GM18520 (cell line): ENCODE measurements around the gene LRP2.
"Not testable (repeated sequence)": the region's sequence is repeated elsewhere in the genome, so short reads cannot be mapped to it uniquely, and the experiment has no call there.

Source experiments
- ATAC-seq: cut with Tn5 transposase; IDR thresholded peaks from one replicate; pipeline ENCODE4 v1.9.1; 2021; ENCODE audit not compliant: unreplicated experiment

Gene LRP2

DNA sequence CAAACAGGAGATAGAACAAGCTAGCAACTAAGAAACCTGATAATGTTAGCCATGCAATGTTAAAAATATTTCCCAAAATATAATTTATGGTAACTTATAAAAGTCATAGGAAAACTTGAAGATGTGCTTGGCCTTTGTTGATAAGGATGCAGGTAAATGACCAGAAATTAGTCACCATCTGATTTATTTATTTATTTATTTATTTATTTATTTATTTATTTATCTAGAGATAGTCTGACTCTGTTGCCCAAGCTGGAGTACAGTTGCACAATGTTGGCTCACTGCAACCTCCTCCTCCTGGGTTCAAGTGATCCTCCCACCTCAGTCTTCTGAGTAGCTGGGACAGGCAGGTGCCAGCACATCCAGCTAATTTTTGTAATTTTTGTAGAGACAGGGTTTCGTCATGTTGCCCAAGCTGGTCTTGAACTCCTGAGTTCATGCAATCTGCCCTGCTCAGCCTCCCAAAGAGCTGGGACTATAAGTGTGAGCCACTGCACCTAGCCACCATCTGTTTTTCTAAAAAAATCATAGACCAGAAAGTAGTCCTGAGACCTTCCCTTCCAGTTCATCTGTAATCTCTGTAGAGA, 183.4 kb downstream of the LRP2 start:
- ATAC-seq, result no peak

DNA sequence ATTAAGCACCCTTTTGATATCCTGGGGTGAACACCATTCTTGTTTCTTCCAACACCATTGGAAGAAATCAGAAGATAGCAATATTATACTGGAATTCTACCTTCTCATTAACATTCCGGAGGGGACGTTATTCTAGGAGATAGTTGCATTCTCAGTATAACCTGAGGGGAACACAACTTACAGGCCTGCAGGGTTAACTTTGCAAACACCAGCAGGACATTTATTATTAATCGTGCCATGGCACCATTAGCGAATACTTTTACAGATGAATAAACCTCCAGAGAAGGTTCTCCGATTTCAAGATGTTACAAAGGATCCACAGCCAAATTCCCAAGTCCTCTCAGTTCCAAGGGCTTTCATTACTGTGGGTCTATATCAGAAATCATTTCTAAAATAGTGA, 184.0 kb downstream of the LRP2 start:
- no peak for ATAC-seq

DNA sequence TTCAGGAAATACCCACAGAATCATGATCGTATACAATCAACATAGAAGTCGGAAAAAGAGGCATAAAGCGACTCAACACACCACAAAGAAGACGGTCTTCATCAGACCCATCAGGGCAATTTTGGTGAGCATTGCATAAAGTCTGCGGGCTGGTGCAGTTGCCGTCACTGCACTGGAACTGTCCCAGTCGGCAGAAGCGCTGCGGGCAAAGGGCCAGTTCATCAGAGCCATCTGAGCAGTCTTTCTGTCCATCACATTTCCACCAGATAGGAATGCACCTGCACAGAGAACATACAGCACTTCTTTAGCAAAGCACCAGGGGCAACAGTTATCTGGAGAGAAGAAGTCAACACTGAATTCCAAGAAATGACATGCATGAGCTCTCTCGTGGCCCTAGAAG, 187.2 kb downstream of the LRP2 start:
- ATAC-seq, result no peak

DNA sequence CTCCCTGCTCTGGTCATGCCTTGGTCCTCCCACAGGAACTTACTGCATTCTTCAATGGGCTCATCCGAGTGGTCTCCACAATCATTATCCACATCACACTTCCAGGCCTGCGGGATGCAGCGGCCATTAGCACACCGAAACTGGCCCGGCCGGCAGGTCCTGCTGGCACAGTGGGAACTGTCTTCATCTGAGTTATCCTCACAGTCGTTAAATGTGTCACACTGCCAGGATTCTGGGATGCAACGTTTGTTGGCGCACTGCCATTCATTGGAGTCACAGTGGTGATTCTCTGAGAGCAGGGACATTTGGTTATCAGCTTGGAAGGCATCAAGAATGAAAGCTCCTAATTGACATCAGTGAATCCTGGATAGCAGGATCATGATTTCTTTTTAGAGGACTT, 188.5 kb downstream of the LRP2 start:
- no peak for ATAC-seq

DNA sequence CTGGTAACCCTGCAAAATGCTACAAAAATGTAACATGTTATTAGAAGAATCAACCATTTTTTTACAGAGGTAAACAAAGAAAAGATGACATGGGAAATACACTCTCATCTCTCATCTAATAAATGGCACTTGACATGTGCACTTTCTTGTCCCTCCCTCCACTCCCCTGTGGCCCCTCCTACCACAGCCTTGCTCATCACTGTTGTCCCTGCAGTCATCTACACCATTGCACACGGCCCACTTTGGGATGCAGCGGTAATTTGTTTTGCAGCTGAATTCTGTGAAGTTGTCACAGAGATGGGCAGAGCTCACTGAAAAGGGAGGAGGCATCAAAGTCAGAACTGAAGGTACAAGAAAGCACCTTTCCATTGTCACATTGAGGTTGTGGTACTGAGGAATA, 189.4 kb downstream of the LRP2 start:
- ATAC-seq, result no peak

DNA sequence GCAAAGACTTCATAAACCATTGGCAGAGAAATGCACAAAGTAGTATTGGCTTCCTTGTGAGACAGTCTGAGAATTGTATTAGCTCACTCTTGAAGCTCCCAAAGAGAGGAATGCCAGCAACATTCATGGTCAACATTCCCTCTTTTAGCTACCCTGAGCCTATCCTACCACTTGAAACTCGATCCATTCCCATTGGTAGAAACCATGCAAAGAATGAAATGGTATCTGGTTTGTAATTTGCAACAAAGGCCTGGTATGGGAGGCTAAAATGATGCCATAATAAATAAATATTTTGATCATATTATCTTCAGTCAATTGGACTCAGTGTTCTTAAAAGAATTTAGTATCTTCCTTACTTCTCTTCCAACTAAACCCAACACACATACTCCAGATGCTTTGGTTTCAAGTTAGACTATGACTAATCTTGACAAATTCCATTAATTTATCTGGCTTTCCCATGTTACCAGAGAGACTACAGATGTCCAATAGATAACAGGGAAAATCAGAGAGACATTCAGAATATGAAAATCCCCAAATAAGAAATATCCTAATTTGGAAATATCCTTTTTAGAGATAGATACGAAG, 190.1 kb downstream of the LRP2 start:
- ATAC-seq, result no peak

DNA sequence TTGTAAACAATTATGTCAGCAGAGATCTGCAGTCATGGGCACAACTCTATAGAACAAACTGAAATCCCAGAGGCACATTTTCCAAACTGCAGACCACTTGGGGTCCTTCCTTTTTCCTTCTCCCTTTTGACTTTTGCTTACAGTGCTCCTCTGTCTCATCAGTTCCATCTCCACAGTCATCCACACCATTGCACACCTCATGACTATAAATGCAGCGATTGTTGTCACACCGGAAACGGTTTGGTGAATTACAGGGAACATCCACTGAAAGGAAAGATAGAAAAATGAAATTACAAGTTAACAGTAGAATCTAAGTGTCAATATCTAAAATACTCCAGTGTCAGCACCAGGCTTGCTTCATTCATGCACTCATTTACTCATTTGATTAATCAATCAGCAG, 196.5 kb downstream of the LRP2 start:
- no peak for ATAC-seq

DNA sequence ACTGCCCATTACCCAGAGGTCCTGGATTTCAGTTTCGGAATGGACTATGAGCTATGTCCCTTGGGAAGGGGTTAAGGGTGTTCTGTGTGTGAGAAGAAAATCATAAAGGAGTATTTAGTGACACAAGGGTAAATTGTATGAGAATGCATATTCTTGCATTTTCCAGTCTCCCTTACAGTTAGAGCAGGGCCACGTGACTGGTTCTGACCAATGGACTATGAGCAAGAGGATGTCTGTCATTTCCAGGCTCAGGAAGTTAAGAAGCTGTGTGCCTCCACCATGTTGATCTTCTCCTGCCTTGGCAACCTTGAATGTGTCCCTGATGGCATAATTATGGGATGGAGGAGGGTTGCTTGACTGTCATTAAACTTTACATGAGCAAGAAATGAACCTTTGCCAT, 198.0 kb downstream of the LRP2 start:
- ATAC-seq, result no peak

DNA sequence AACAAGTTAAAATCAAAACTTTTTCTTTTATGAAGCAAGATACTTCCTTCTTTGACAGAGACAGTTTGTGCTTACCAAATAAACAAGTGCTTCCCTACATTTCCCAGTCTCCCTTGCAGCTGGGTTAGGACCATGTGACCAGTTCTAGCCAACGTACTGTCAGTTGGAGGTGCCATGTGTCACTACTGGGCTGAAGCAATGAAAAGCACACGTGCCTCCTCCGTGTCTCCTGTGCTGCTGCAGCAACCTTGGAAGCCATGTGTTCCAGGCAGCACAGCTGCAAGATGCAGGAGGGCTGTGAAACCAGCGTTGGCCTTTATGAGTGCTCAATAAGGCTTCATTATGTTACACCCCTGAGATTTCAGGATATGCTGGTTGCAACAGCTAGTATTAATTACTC, 199.7 kb downstream of the LRP2 start:
- no peak for ATAC-seq

DNA sequence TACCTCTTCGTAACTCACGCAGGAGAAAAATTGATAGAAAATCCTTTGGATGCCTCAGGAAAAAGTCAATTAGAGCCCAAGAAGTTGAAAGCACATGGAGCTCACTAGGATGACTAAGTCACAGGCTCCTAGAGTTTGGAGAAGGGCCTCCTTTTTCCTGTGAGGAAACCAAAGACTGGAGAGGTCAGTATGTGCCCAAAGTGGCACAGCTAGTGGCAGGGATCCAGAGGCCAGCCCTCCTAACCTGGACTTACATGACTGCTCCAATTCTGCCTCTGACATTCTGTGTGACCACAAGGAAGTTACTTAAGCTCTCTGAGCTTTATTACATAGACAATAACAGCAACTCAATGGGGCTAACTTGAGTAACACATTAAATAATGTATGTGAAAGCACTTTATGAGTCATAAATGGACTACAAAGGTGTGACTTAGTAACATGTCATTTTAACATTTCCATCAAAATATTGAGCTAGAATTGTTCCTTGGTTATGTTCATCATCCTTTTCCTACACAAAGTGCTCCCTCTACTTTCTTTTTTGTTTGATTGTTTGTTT, 201.3 kb downstream of the LRP2 start:
- no peak for ATAC-seq

DNA sequence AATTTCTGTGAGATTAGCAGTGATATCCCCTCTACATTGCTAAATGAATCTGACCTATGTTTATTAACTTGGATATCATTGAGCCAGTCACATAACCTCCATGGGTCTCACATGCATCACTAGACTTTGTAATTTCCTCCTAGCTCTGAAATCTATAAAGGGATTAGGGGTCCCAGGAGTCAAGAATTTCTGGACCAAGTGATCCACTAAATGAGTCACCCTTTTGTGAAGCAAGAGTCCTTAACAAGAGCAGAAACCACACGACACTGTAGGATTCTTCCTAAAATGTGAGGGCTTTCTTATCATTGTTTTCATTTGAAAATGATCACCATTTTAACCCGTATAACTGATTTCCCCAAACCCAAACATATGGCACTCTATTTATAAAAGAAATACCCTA, 202.6 kb downstream of the LRP2 start:
- no peak for ATAC-seq

DNA sequence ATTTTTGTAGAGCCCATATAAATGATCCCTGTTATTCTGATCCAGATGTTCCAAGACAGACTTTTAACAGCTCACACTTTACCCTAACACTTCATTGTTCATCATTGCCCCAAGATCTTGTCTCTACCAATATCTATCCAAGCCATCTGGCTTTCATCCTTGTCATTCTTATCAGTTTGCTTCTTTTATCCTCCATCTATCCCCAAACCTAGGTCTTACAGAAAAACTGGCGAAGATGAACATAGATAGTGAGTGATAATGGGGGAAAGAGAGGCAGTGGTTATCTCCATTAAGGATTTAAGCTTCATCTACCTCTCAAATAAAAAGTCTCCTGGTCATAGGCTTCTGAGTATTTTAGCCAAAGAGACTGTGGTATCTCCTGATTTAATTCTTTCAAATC, 203.5 kb downstream of the LRP2 start:
- no peak for ATAC-seq

DNA sequence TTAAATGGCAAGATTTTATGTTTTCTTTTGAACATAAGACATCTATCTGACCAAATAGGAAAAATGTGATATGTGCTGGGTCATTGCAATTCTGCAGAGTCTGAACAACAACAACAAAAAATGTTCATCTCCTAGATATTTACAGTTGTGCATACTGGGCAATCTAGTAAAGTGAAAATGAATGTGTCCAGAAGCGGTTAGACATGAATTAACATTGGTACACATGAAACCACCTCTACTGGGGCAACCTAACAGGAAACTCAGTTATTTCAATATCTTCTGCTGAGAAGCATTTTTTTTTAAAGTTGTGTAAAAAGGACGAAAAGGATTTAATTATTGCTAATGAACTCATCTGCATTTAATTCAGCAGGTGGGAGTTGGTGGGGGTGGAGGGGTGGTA, 216.1 kb downstream of the LRP2 start:
- no peak for ATAC-seq

DNA sequence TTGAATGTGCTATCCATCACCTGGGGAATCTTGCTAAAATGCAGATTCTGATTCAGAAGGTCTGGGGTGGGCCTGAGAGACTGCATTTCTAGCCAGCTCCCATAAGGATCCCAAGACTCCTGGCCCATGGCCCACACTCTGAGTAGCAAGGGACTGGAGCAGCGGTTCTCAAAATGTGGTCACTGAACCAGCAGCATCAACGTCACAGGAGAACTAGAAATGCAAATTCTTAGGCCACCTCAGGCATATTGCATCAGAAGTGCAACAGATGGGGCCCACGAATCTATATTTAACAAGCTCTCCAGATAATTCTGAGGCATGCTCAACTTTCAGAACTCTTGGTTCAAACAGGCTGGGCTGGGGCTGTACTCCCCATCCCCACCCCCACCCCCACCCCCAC, 218.3 kb downstream of the LRP2 start:
- no peak for ATAC-seq

DNA sequence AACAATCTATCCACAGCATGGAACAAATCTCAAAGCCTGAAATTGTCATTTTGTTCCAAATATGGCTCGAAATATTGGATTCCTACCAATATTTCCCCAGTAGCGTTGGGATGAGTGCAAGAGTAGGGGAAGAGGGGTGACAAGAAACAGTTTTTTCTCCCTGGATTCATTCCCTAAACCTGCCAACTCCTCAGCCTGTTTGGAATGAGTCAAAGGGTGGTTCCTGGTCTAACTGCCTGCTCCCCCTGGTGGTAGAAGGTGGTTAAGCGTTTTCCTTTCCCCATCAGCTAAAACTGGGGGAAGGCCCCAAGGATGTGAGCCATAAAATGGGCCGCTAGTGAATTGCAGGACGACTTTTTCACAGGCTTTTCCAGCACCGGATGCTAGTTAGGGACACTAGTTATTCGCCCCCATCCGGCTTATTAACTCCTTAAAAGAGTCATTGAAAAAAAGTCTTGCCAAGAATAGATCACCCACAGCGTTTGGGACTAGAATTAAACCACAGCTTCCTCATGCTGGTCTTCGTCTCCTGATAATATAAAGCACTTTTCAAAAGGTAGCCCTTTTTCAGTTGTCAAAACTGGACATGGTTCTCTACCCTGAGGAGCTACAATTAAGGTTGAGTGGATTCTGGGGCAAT, 220.5 kb downstream of the LRP2 start:
- no peak for ATAC-seq

DNA sequence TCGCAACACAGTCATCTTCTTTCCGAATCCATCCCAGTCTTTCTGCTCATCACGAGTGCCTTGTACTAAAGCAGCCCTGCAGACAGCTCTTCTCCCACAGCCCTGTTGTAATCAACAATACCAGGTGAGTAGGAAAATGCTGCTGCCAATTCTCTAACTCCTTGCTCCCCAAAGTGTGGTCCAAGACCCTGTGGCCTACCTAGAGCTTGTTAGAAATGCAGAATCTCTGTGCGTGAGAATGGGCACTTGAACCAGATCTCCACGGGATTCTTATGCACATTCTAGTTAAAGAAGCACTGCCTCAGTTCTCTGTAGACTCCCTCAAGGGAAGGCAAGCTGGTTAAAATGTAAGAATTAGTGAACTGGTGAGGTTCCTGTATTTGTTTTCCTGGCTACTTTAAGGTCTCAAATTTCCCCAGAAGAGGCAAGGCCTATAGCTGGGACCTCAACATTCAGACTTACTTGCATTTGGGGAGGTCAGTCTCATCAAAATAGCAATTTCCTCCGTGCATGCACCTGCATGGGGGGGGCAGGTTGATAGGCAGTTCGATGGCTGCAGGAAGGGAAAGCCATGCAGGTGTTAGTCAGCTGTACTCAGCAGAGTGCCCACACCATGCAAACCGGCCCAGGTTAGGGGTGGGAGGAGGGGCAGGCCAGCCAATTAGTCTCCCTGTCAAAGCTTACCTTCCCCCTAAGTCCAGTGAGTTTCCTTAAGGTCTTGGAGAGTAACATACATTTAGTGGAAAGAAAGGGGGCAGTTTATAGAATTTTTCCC, 222.2 kb downstream of the LRP2 start:
- no peak for ATAC-seq

DNA sequence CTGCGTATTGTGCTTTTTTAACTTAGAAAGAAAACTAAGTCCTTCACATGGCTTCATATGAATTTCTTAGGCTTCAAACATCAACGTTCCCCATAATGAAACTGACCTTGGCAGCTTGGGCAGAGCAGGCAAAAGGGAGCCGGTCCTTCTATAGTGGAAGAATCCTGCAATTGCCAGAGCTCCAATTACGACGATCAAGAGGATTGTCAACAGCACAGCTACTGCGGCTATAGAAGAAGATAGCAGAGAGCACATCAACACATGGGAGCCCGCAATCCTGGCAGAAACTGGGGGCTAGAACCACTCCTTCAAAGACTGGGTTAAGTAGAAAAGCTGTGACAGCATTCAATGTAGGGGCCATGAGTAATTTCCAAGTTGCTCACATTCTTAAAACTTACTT, 223.2 kb downstream of the LRP2 start:
- ATAC-seq, result no peak

DNA sequence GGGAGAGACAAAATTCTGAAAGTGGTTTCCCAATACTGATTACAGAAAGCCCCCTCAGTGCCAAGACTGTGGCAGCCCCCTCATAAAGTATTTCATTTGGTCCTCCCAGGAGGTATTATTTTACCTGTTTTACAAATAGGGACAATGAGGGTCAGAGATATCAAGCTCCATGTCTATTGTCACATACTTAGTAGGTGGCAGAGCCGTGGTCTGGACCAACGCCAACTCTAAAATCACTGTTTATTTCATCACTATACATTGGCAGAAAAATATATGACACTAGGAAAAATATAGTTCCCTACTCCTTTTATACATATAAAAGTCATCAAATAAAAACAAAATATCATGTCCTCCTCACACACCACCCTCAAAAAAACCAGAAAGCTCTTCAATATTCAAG, 224.4 kb downstream of the LRP2 start:
- no peak for ATAC-seq

DNA sequence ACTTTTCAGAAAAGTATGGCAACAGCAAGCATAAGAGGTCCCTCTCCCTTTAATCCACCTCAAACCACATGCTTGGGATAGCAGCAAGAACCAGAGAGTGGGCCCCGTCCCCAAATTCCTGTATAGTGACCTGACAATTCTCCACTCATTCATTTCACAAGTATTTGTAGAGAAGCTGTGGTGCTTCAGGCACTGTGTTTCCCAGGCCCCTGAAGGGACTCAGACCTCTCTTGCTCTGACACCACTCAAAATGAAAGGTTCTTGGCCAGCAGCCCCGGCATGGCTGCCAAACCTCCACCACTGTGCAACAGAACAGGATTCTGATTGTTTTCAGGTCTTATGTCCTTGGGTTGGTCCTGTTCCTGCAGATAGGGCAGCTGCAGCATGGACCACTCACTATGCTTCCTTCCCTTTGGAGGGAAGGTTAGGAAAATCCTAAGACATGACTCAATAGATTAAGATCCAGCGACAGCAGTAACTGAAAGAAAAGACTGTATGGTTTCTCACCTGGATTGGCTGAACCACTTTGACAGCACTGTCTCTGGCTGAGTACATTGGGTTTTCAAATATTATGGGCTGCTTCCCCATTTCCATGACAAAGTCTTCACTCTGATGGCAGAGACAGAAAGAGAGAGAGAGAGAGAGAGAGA, 225.3 kb downstream of the LRP2 start:
- ATAC-seq, result no peak

DNA sequence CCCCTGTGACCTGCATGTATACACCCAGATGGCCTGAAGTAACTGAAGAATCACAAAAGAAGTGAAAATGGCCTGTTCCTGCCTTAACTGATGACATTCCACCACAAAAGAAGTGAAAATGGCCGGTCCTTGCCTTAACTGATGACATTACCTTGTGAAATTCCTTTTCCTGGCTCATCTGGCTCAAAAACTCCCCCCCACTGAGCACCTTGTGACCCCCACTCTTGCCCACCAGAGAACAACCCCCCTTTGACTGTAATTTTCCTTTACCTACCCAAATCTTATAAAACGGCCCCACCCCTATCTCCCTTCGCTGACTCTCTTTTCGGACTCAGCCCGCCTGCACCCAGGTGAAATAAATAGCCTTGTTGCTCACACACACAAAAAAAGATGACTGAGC, 225.9 kb downstream of the LRP2 start:
- ATAC-seq, result not testable (repeated sequence)

DNA sequence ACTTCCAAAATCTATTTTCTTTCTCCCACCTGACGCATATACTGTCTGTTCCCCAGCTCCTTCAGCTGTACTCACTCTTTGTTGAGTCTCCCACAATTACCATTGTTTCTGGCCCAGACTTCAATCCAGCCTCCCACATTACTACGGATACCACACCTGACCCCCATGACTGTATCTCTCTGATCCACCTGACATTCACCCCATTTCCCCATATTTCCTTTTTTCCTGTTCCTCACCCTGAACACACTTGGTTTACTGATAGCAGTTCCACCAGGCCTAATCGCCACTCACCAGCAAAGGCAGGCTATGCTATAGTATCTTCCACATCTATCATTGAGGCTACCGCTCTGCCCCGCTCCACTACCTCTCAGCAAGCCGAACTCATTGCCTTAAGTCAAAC, 228.1 kb downstream of the LRP2 start:
- not testable (repeated sequence) for ATAC-seq
